Activated CD4-positive, alpha-beta T cell treated with anti-CD3 and anti-CD28 coated beads, Interleukin-2, Interleukin-4, amounts not matched to agents 100 ng/mL and 50 ng/mL, durations not matched to agents 16 hours and 8 hours (primary cell): ENCODE results near the gene LRRC40.
A peak's percentile ranks its signal among the peaks of the same experiment; 100 is the strongest.
"Not testable (repeated sequence)": the region's sequence is repeated elsewhere in the genome, so short reads cannot be mapped to it uniquely, and the experiment has no call there.

ENCODE experiments used
- DNase-seq: peaks from one replicate; pipeline ENCODE4 v3.0.0-alpha.2; 2020; ENCODE audit warnings: low spot score

Gene LRRC40

GRCh38 chr1:70205434-70206118 is at the start of gene LRRC40:
Gene LRRC40 (minus strand): TSS chr1:70205579. CDS start chr1:70205540, 39 bp downstream.
- DNase-seq = peak; percentile 95

GRCh38 chr1:70248729-70249128 is 43.4 kb upstream of the LRRC40 start:
- DNase-seq = no peak

GRCh38 chr1:70247768-70248167 is 42.4 kb upstream of the LRRC40 start:
- DNase-seq = peak; percentile 15

GRCh38 chr1:70247122-70247521 is 41.7 kb upstream of the LRRC40 start:
- DNase-seq = no peak

GRCh38 chr1:70239940-70240339 is 34.6 kb upstream of the LRRC40 start:
- DNase-seq = no peak

GRCh38 chr1:70234733-70235132 is 29.4 kb upstream of the LRRC40 start:
- DNase-seq = no peak

- DNase-seq = no peak
These were observed 26.1 kb upstream of the LRRC40 start for GRCh38 chr1:70231475-70231874.

GRCh38 chr1:70228670-70229069 is 23.3 kb upstream of the LRRC40 start:
- no peak for DNase-seq

- no peak for DNase-seq
These were observed 22.1 kb upstream of the LRRC40 start for GRCh38 chr1:70227439-70227838.

GRCh38 chr1:70224954-70225353 is 19.6 kb upstream of the LRRC40 start:
- no peak for DNase-seq

- DNase-seq = no peak
These were observed 17.4 kb upstream of the LRRC40 start for GRCh38 chr1:70222716-70223235.

- DNase-seq = peak; percentile 96
These were observed 16.1 kb upstream of the LRRC40 start, which contains the start of gene SRSF11 for GRCh38 chr1:70221238-70222121. Gene SRSF11 (plus strand): TSS chr1:70221380. CDS start chr1:70221637, 257 bp downstream.

GRCh38 chr1:70220517-70221237 is 15.3 kb upstream of the LRRC40 start:
- DNase-seq = no peak

GRCh38 chr1:70220015-70220414 is 14.6 kb upstream of the LRRC40 start:
- no peak for DNase-seq

- no peak for DNase-seq
These were observed 6.2 kb upstream of the LRRC40 start for GRCh38 chr1:70211541-70211940.

GRCh38 chr1:70210820-70211219 is 5.4 kb upstream of the LRRC40 start:
- DNase-seq = peak; percentile 28

- no peak for DNase-seq
These were observed 2.9 kb upstream of the LRRC40 start for GRCh38 chr1:70208292-70208691.

GRCh38 chr1:70207492-70207891 is 2.1 kb upstream of the LRRC40 start:
- no peak for DNase-seq

- DNase-seq = not testable (repeated sequence)
These were observed 1.5 kb upstream of the LRRC40 start for GRCh38 chr1:70206833-70207232.

- no peak for DNase-seq
These were observed 327 bp downstream of the LRRC40 start for GRCh38 chr1:70205071-70205433.

GRCh38 chr1:70204600-70204999 is 779 bp downstream of the LRRC40 start:
- no peak for DNase-seq

GRCh38 chr1:70204139-70204538 is 1.2 kb downstream of the LRRC40 start:
- no peak for DNase-seq
